ENCODE measurements around the gene SEC61B.

GRCh38 chr9:99239341-99240060 lies 17.4 kb downstream of the SEC61B start:
- TF ChIP-seq POLR2A (IDR thresholded peaks at IDR 0.05) (no peak), CTCF (IDR thresholded peaks at IDR 0.05) (no peak)

Data from adrenal gland (tissue), 5 donors.